ENCODE measurements around the gene TRPC4. TPM values are rescaled to one million over a fixed set of nuclear protein-coding genes. Genes with fewer than 3 reads are reported as not detected.

Gene TRPC4
- total and polyA plus RNA-seq, 7 donors = 0.03 to 0.59 (median 0.08) TPM

- no peak overlapping the region for H3K4me3 ChIP-seq
- no peaks in the 10 kb centered on the region for H3K9me3 ChIP-seq
- no peak overlapping the region for H3K27ac ChIP-seq
- intact Hi-C loops (cut with DNase I) = no loop called here
- WGBS, 3 donors = 29 to 35% (median 29%) methylated on average over 2 of the region's 2 CpGs
- H3K36me3 ChIP-seq (ENCODE audit: insufficient read depth in 1 of 2, low read depth in 1 of 2) = no peaks in the 10 kb centered on the region
- no peak for ATAC-seq
- H3K27me3 ChIP-seq (ENCODE audit: insufficient read depth in 3 of 3, low read length in 2 of 3) = no peaks in the 10 kb centered on the region
- H3K4me1 ChIP-seq = no peaks in the 10 kb centered on the region
- no peak for TF ChIP-seq CTCF (IDR thresholded peaks at IDR 0.05)
- no peak for DNase-seq
Observed at GRCh38 chr13:37791699-37792098, 77.9 kb downstream of the TRPC4 start.

- Histone ChIP-seq H3K36me3 (ENCODE audit: insufficient read depth in 1 of 2, low read depth in 1 of 2) (no peaks in the 10 kb centered on the region), H3K9me3 (no peaks in the 10 kb centered on the region), H3K4me3 (no peak overlapping the region), H3K27ac (no peak overlapping the region), H3K27me3 (ENCODE audit: insufficient read depth in 3 of 3, low read length in 2 of 3) (no peaks in the 10 kb centered on the region), H3K4me1 (no peaks in the 10 kb centered on the region)
- intact Hi-C loops (cut with DNase I) = no loop called here
- ATAC-seq (no peak), DNase-seq (no peak)
- 25 to 60% (median 36%) methylated on average over 1 of the region's 1 CpG for WGBS, 3 donors
- no peak for TF ChIP-seq CTCF (IDR thresholded peaks at IDR 0.05)
Observed at GRCh38 chr13:37788346-37788745, 81.2 kb downstream of the TRPC4 start.

- no peak for TF ChIP-seq CTCF (IDR thresholded peaks at IDR 0.05)
- no peak for DNase-seq
- no peak for ATAC-seq
- H3K27ac ChIP-seq = no peak overlapping the region
- no peaks in the 10 kb centered on the region for H3K27me3 ChIP-seq (ENCODE audit: insufficient read depth in 3 of 3, low read length in 2 of 3)
- no peaks in the 10 kb centered on the region for H3K4me1 ChIP-seq
- H3K4me3 ChIP-seq = no peak overlapping the region
- intact Hi-C loops (cut with DNase I) = no loop called here
- H3K9me3 ChIP-seq = no peaks in the 10 kb centered on the region
- no peaks in the 10 kb centered on the region for H3K36me3 ChIP-seq (ENCODE audit: insufficient read depth in 1 of 2, low read depth in 1 of 2)
Observed at GRCh38 chr13:37777676-37778075, 91.9 kb downstream of the TRPC4 start.

GRCh38 chr13:37775871-37776270 lies 93.7 kb downstream of the TRPC4 start:
- no peaks in the 10 kb centered on the region for H3K9me3 ChIP-seq
- WGBS, 3 donors = 76 to 84% (median 82%) methylated on average over 1 of the region's 1 CpG
- H3K4me1 ChIP-seq = no peaks in the 10 kb centered on the region
- ATAC-seq (no peak), DNase-seq (no peak)
- intact Hi-C loops (cut with DNase I) = no loop called here
- TF ChIP-seq CTCF (IDR thresholded peaks at IDR 0.05) = no peak
- H3K4me3 ChIP-seq = no peak overlapping the region
- no peak overlapping the region for H3K27ac ChIP-seq
- H3K27me3 ChIP-seq (ENCODE audit: insufficient read depth in 3 of 3, low read length in 2 of 3) = no peaks in the 10 kb centered on the region
- H3K36me3 ChIP-seq (ENCODE audit: insufficient read depth in 1 of 2, low read depth in 1 of 2) = no peaks in the 10 kb centered on the region

- no peaks in the 10 kb centered on the region for H3K4me1 ChIP-seq
- no peaks in the 10 kb centered on the region for H3K27me3 ChIP-seq (ENCODE audit: insufficient read depth in 3 of 3, low read length in 2 of 3)
- no peak overlapping the region for H3K27ac ChIP-seq
- no peak overlapping the region for H3K4me3 ChIP-seq
- H3K9me3 ChIP-seq = no peaks in the 10 kb centered on the region
- intact Hi-C loops (cut with DNase I) = no loop called here
- no peak for ATAC-seq
- DNase-seq = no peak
- no peak for TF ChIP-seq CTCF (IDR thresholded peaks at IDR 0.05)
- no peaks in the 10 kb centered on the region for H3K36me3 ChIP-seq (ENCODE audit: insufficient read depth in 1 of 2, low read depth in 1 of 2)
- WGBS, 3 donors = 79 to 82% (median 80%) methylated on average over 7 of the region's 7 CpGs
Observed at GRCh38 chr13:37772644-37773043, 96.9 kb downstream of the TRPC4 start.
